HepG2 (cell line): Measurements from ENCODE around the gene MORN1. TPM values are rescaled to one million over a fixed set of nuclear protein-coding genes. Genes with fewer than 3 reads are reported as not detected.

Experiments
- ARID5B ChIP-seq: IDR thresholded peaks from 2 replicates; pipeline ENCODE4 v1.4.0; 2020; ENCODE audit warnings: mild to moderate bottlenecking, missing genetic modification reagents
- ASH2L ChIP-seq: fragments of 300-600, 200-600 bp; sonication (generic); IDR thresholded peaks from 2 replicates; pipeline ENCODE4 v1.7.0; 2017; ENCODE audit warnings: low read depth, mild to moderate bottlenecking, moderate library complexity, mixed read lengths, low read length; ENCODE audit not compliant: insufficient read length
- CHD4 ChIP-seq: fragments of 200-600 bp; sonication (generic); IDR thresholded peaks from 2 replicates; pipeline ENCODE4 v1.7.0; 2017; ENCODE audit warnings: mild to moderate bottlenecking, low read length, borderline replicate concordance
- DRAP1 ChIP-seq: IDR thresholded peaks from 2 replicates; pipeline ENCODE4 v1.6.1; 2016; ENCODE audit warnings: missing genetic modification reagents, missing compliant biosample characterization
- EED ChIP-seq: sonication (generic); formaldehyde crosslinking; IDR thresholded peaks from 2 replicates; pipeline ENCODE4 v1.5.0; 2020; ENCODE audit warnings: mild to moderate bottlenecking, missing genetic modification reagents
- ELK4 ChIP-seq: sonication (generic); formaldehyde crosslinking; IDR thresholded peaks from 2 replicates; pipeline ENCODE4 v1.9.0; 2021; ENCODE audit warnings: missing genetic modification reagents, borderline replicate concordance
- FOXA1 ChIP-seq, 2 experiments: fragments of 450-650 bp in 1 of 2; sonication (generic) in 1 of 2; formaldehyde crosslinking in 1 of 2; IDR thresholded peaks; 2 replicates each; pipeline versions ENCODE4 v1.4.0 to v1.6.1; 2016 to 2020; ENCODE audit warnings: missing genetic modification reagents in 1 of 2
- GMEB1 ChIP-seq: sonication (generic); formaldehyde crosslinking; IDR thresholded peaks from 2 replicates; pipeline ENCODE4 v1.5.1; 2020; ENCODE audit warnings: missing genetic modification reagents, mild to moderate bottlenecking, borderline replicate concordance
- PHB2 ChIP-seq: fragments of 450-650 bp; IDR thresholded peaks from 2 replicates; pipeline ENCODE4 v1.6.1; 2018; ENCODE audit not compliant: partially characterized antibody
- PHF5A ChIP-seq: IDR thresholded peaks from one replicate; pipeline ENCODE4 v1.6.1; 2018; ENCODE audit warnings: low read depth, missing genetic modification reagents; ENCODE audit not compliant: unreplicated experiment
- RAD51 ChIP-seq: fragments of 450-650 bp; IDR thresholded peaks from 2 replicates; pipeline ENCODE4 v1.6.1; 2016; ENCODE audit warnings: borderline replicate concordance
- SP2 ChIP-seq: sonication (generic); formaldehyde crosslinking; IDR thresholded peaks from 2 replicates; pipeline ENCODE4 v1.5.1; 2020; ENCODE audit warnings: mild to moderate bottlenecking, missing genetic modification reagents
- THYN1 ChIP-seq: sonication (generic); formaldehyde crosslinking; IDR thresholded peaks from 2 replicates; pipeline ENCODE4 v1.8.1; 2023; ENCODE audit warnings: low read depth, mild to moderate bottlenecking, moderate library complexity, missing genetic modification reagents, borderline replicate concordance
- YEATS4 ChIP-seq: sonication (generic); formaldehyde crosslinking; IDR thresholded peaks from 2 replicates; pipeline ENCODE4 v1.4.0; 2020; ENCODE audit warnings: missing genetic modification reagents, borderline replicate concordance
- ZBTB49 ChIP-seq: sonication (generic); formaldehyde crosslinking; IDR thresholded peaks from 2 replicates; pipeline ENCODE4 v1.4.0; 2020; ENCODE audit warnings: missing genetic modification reagents, borderline replicate concordance
- ZIK1 ChIP-seq: sonication (generic); formaldehyde crosslinking; IDR thresholded peaks from 2 replicates; pipeline ENCODE4 v1.5.0; 2020; ENCODE audit warnings: mild to moderate bottlenecking, low read depth, missing genetic modification reagents, borderline replicate concordance
- ZNF101 ChIP-seq: sonication (generic); formaldehyde crosslinking; IDR thresholded peaks from 2 replicates; pipeline ENCODE4 v1.4.0; 2020; ENCODE audit warnings: mild to moderate bottlenecking, low read depth, missing genetic modification reagents, borderline replicate concordance
- ZNF747 ChIP-seq: sonication (generic); formaldehyde crosslinking; IDR thresholded peaks from 2 replicates; pipeline ENCODE4 v1.8.1; 2023; ENCODE audit warnings: missing genetic modification reagents, mild to moderate bottlenecking, borderline replicate concordance
- ZSCAN9 ChIP-seq: IDR thresholded peaks from 2 replicates; pipeline ENCODE4 v1.6.1; 2016; ENCODE audit warnings: borderline replicate concordance
- polyA plus RNA-seq, 8 experiments: library from polyadenylated mRNA; depleted of rRNA in 3 of 8; stranded (reverse) in 7 of 8; unstranded in 1 of 8; fragments of >200 nt; fragmentation: Illumina TruSeq in 4 of 8; extraction: Trizol in 4 of 8; gene quantifications; 2 replicates each; pipeline versions ENCODE4 v1.2.1 to v1.2.3, GENCODE V29; 2011 to 2016; ENCODE audit warnings: low read depth in 4 of 8, missing spikeins in 1 of 8, mixed read lengths in 1 of 8; ENCODE audit not compliant: insufficient read depth in 1 of 8
- total RNA-seq, 5 experiments: library from RNA; depleted of rRNA; stranded (reverse); fragments of >200 nt; fragmentation: Illumina TruSeq; extraction: Trizol; gene quantifications; 2 replicates each; pipeline ENCODE4 v1.2.3, GENCODE V29; 2016; ENCODE audit warnings: low read depth in 1 of 5

Gene MORN1
- total and polyA plus RNA-seq, 2 of the 13 experiments (the other 11 are each of a cell fraction or from before 2014, with no cell fraction given), result 3.1 to 6.5 TPM

- TF ChIP-seq ZBTB49 (CRISPR knock-in tag) (no peak), FOXA1 (IDR thresholded peaks at IDR 0.05) (no peak), FOXA1 (CRISPR knock-in tag; IDR thresholded peaks at IDR 0.05) (no peak), ZSCAN9 (0 out of 2 replicates have a peak, but pooled peaks have one; percentile 33), ZNF747 (CRISPR knock-in tag) (no peak), PHB2 (no peak), ARID5B (CRISPR knock-in tag) (peak; percentile 54; the same call in 1 of the 2 replicates), GMEB1 (CRISPR knock-in tag) (no peak), ELK4 (CRISPR knock-in tag) (no peak), EED (no peak), DRAP1 (CRISPR knock-in tag) (no peak), RAD51 (no peak), YEATS4 (CRISPR knock-in tag) (no peak), ZNF101 (no peak), ZIK1 (CRISPR knock-in tag) (no peak), SP2 (CRISPR knock-in tag) (no peak), ASH2L (no peak), THYN1 (CRISPR knock-in tag) (no peak), CHD4 (no peak), PHF5A (CRISPR knock-in tag) (no peak)
These were observed 60.7 kb downstream of the MORN1 start (continued) for GRCh38 chr1:2330519-2331199.
